HG03521 (cell line): Measurements from ENCODE around the gene ARMH3.
"Not testable (repeated sequence)": the region's sequence is repeated elsewhere in the genome, so short reads cannot be mapped to it uniquely, and the experiment has no call there.

Experiments used
- ATAC-seq: cut with Tn5 transposase; IDR thresholded peaks from one replicate; pipeline ENCODE4 v1.9.1; 2021; ENCODE audit warnings: mild to moderate bottlenecking, moderate library complexity; ENCODE audit not compliant: unreplicated experiment

Gene ARMH3

DNA sequence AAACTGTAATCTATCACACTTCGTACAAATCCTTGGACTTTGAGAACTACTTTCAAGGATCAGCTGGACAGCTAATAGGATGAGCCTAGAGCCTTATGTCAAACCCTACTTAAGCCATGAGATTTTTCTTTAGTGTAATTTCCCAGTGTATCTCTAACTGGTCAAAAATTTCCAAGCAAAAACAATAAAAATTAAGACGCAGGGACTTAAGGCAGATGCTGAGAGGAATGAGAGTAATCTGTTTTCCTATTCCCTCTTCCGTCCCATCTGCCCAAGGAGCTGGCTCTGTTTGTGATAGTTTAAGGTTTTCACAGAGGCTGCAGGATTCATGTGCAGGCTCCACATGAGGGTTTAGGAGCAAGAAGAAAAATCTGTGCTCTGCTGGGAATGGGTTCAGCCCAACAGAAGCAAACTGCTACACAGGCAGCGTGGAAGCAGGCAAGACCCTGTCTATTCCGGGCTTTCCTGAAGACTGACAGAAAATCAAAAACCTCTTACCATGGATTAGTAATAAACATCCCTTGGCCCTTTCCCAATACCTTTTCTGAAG is 62.2 kb downstream of the ARMH3 start:
- no peak for ATAC-seq

- no peak for ATAC-seq
These were observed 62.8 kb downstream of the ARMH3 start for GRCh38 chr10:101993221-101993620.

DNA sequence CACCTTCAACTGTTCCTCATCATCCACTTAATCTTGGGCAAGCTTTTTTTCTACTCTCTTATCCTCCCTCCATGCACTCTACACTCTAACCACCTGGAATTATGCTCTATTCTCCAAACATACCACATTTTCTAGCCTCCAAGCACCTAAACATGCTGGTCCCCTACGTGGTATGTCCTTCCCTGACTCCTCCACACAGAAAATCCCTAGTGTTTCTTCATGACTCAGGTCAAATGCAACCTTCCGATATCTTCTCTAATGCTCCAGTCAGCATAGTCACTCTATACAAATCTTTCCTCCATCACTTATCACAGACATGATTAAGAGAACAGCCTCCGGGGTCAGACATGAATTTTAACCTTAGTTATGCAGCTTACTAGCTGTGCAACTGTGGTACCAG is 68.8 kb downstream of the ARMH3 start:
- ATAC-seq, result no peak

DNA sequence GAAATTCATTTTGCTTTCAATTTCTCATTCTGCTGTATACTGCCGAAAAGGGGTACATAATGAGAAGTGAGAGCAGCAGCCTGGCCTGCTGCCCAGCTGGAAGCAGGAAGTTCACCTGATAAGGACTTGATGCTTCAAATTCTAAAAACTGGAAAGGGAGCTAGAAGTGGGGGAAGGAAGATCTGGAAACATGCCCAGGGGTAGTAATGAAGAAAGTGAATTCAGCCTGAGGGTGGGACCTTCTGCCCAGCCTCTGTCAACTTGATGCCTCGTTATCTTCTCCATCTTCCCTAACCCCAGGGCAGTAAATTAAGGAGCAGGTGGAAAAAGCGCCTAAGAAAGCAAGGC is 69.4 kb downstream of the ARMH3 start:
- no peak for ATAC-seq

DNA sequence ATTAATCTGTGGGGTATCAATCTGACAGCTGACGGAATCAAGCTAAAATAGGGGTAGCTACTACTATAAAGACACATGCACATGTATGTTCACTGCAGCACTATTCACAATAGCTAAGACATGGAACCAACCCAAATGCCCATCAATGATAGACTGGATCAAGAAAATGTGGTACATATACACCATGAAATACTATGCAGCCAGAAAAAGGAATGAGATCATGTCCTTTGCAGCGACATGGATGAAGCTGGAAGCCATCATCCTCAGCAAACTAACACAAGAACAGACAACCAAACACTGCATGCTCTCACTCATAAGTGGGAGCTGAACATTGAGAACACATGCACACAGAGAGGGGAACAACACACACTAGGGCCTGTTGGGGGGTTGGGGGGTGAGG is 75.3 kb downstream of the ARMH3 start:
- not testable (repeated sequence) for ATAC-seq

- ATAC-seq, result no peak
These were observed 81.6 kb downstream of the ARMH3 start for GRCh38 chr10:101974091-101974971.

DNA sequence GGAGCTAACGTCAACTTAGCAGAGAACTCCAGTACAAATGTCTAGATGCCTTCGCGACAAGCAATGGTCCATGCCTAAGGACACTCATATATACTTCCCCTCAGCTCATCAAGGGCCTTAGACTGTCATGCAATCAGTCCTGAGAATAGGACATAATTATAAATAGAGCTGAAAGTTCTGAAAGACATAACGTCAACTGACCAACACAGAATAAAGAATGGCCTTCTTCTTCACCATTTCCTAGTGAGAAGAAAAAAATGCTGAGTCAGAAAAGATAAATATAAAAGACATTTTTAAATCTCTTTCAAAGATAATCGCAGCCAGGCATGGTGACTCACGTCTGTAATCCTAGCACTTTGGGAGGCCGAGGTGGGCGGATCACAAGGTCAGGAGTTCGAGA is 83.2 kb downstream of the ARMH3 start:
- no peak for ATAC-seq

GRCh38 chr10:101969412-101969922 is 86.5 kb downstream of the ARMH3 start:
- no peak for ATAC-seq

DNA sequence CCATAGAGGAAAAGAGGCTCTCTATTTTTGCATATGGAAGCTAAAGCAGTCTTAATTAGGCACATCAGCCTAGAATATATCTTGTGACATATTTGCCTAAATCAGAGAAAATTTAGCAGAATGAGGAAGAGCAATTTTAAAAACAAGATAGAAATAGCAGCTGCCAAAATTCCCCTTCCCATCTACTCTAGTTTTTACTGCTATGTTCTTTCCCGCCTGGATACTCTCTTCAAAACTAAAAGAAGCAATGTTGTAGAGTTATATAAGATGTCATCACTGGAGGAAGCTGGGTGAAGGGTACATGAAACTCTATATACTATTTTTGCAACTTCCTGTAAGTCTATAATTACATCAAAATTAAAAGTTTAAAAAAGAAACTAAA is 87.0 kb downstream of the ARMH3 start:
- ATAC-seq, result no peak

- ATAC-seq, result no peak
These were observed 87.6 kb downstream of the ARMH3 start for GRCh38 chr10:101968286-101968939.

GRCh38 chr10:101967713-101968112 is 88.3 kb downstream of the ARMH3 start:
- no peak for ATAC-seq

DNA sequence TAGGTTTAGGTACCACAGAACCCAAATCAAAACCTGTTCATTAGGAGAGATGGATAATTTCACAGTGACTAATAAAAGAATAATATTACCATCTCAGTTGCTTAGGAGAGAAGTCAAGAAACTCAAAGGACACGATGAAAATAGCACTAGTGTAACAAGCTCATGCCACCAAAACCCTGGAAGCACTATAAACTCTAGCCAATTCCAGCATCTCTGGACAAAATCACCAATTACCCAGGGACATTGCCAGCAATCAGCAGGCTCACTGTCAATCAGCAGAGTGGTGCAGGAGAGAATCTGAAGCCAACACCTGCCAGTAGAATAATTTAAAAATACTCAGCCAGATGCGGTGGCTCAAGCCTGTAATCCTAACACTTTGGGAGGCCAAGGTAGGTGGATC is 88.9 kb downstream of the ARMH3 start:
- ATAC-seq, result no peak

DNA sequence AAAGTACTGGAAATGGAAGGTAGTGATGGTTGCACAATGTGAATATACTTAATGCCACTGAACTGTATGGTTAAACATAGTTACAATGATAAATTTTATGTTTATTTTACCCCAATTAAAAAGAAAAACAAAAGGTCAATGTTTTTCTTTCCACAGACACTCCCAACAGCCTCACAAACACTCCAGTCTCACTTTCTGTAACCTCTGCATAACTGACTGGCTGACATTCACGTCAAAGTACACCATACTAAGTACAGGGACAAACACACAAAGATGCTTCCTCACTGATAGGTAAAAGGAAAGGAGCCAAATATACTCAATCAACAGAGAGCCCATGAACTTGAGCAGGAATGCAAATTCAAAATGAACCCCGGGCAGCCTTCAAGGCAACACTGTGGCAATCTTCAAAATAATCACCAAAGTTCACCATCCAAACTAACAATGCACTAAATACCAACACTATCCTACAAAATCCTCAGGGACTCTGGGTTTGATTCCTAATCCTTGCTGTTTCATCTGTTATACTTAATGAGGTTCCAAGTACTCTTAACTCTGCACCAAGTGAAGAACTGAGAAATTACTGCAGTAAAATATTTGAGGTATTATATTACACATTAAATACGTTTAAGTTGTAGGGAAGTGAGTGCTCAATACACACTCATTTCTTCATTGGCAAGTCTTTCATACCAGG is 90.8 kb downstream of the ARMH3 start:
- no peak for ATAC-seq

GRCh38 chr10:101961591-101962498 is 94.1 kb downstream of the ARMH3 start:
- ATAC-seq, result no peak

GRCh38 chr10:101960879-101961395 is 95.0 kb downstream of the ARMH3 start:
- ATAC-seq, result no peak

DNA sequence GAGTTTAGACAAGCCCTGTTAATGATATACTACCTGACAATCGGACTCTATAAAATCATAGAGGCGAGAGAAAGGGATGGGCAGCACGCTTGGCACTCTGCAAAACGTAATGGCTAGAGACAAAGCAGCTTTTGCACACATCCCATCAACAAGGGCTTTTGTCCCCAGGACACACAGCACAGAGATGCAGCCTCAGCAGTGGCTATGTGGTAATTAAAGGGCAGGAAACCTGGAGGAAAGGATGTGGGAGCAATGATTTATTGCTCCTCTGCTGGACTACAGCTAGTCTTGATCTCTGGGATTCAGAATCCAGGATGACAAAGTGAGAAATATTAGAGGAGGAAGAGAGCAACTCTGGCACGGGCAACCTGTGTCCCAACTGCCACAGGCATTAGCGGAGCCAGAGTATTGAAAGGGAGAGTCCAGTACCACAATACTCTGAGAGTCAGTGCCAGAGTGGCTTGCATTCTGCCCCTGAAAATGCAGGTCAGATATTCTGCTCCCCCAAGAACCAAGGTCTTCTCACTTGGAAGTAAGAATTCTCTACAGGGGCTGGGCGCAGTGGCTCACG is 96.5 kb downstream of the ARMH3 start:
- ATAC-seq, result no peak

GRCh38 chr10:101958691-101959090 is 97.3 kb downstream of the ARMH3 start:
- ATAC-seq, result no peak

DNA sequence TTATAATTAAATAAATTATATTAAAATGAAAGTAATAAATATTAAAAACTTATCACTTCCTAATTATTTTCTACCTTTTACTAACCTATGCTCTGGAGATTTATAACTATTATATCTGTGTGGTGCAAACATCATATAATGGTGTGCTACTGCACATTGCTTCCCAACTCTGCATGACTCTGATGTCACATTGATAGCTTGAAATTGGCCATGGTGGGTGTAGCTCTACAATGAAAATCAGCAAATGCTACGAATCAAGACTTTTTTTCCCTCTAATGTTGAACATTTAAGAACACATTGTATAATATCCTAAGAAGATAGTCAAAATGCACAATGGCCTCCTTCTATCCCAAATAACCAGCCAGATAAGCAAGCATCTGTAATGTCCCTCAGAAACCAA is 99.1 kb downstream of the ARMH3 start:
- no peak for ATAC-seq

GRCh38 chr10:101956117-101956516 is 99.9 kb downstream of the ARMH3 start:
- ATAC-seq, result no peak

DNA sequence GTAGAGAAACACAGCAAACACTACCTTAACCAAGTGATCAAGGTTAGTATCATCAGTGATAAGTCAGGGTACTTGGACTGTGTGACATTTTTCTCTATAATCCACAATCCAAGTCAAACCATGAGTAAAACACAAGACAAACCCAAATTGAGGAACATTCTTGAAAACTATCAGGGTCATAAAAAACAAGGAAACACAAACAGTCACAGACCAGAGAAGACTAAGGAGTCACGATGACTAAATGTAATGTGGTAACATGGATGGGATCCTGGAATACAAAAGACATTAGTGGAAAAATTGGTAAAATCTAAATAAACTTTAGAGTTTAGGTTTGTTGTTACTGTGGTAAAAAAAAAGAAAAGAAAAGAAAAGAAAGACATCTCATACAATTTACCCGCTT is 103.8 kb downstream of the ARMH3 start:
- ATAC-seq, result no peak
